ENCODE measurements around the gene SERPINB5. TPM values are rescaled to one million over a fixed set of nuclear protein-coding genes. Genes with fewer than 3 reads are reported as not detected.

Gene SERPINB5
- total and polyA plus RNA-seq, 2 of the 13 experiments (the other 11 are each of a cell fraction or from before 2014, with no cell fraction given): not detected

GRCh38 chr18:63480476-63480875 is 3.7 kb downstream of the SERPINB5 start (continued):
- TF ChIP-seq ZBTB21 (CRISPR knock-in tag; IDR thresholded peaks at IDR 0.05) (no peak), E2F1 (CRISPR knock-in tag; IDR thresholded peaks at IDR 0.05) (no peak), ZNF30 (CRISPR knock-in tag; IDR thresholded peaks at IDR 0.05) (no peak), NCOA2 (CRISPR knock-in tag; IDR thresholded peaks at IDR 0.05) (no peak), KAT8 (CRISPR knock-in tag; IDR thresholded peaks at IDR 0.05) (no peak)
- TF ChIP-seq, protein P1, sequence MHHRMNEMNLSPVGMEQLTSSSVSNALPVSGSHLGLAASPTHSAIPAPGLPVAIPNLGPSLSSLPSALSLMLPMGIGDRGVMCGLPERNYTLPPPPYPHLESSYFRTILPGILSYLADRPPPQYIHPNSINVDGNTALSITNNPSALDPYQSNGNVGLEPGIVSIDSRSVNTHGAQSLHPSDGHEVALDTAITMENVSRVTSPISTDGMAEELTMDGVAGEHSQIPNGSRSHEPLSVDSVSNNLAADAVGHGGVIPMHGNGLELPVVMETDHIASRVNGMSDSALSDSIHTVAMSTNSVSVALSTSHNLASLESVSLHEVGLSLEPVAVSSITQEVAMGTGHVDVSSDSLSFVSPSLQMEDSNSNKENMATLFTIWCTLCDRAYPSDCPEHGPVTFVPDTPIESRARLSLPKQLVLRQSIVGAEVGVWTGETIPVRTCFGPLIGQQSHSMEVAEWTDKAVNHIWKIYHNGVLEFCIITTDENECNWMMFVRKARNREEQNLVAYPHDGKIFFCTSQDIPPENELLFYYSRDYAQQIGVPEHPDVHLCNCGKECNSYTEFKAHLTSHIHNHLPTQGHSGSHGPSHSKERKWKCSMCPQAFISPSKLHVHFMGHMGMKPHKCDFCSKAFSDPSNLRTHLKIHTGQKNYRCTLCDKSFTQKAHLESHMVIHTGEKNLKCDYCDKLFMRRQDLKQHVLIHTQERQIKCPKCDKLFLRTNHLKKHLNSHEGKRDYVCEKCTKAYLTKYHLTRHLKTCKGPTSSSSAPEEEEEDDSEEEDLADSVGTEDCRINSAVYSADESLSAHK (CRISPR knock-in tag; IDR thresholded peaks at IDR 0.05; ENCODE audit: borderline replicate concordance): no peak
- TF ChIP-seq, protein P2, sequence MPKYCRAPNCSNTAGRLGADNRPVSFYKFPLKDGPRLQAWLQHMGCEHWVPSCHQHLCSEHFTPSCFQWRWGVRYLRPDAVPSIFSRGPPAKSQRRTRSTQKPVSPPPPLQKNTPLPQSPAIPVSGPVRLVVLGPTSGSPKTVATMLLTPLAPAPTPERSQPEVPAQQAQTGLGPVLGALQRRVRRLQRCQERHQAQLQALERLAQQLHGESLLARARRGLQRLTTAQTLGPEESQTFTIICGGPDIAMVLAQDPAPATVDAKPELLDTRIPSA (CRISPR knock-in tag; IDR thresholded peaks at IDR 0.05; ENCODE audit: borderline replicate concordance): no peak

GRCh38 chr18:63480915-63481314 is 4.2 kb downstream of the SERPINB5 start:
- H3K79me2 ChIP-seq (ENCODE audit: insufficient read depth, low read length): no peaks in the 10 kb centered on the region
- POLR2A ChIA-PET: no interaction called here
- in situ Hi-C loops (cut with HindIII; ENCODE audit: extremely low pct_ligation_motif_present, low pct_unique_long_range_greater_than_20kb) (no loop called here), intact Hi-C loops (cut with micrococcal nuclease; ENCODE audit: unreplicated experiment) (no loop called here)
- no peak for ATAC-seq
- peaks cover 1 to 26% of the 10 kb centered on the region in 2 experiments; a peak in 3 of 5 replicates for H3K27me3 ChIP-seq (ENCODE audit: control insufficient read depth in 1 of 2, insufficient read depth in 2 of 2, low read length in 2 of 2)
- H3K36me3 ChIP-seq (replicated peaks in 1 of 2; ENCODE audit: control insufficient read depth in 1 of 2, insufficient read depth in 2 of 2, low read length in 2 of 2): no peaks in the 10 kb centered on the region
- CTCF ChIA-PET (ENCODE audit: low intra/inter-chr PET ratio, low total read pairs): no interaction called here
- H4K20me1 ChIP-seq (ENCODE audit: insufficient read depth, low read length): no peaks in the 10 kb centered on the region
- no peak overlapping the region for H3K9ac ChIP-seq (ENCODE audit: insufficient read depth, low read depth, low read length)
- H3K4me1 ChIP-seq (ENCODE audit: insufficient read depth, low read length): no peaks in the 10 kb centered on the region
- H3K9me3 ChIP-seq (ENCODE audit: low read length): no peaks in the 10 kb centered on the region
- no peak overlapping the region for H3K4me3 ChIP-seq (replicated peaks in 1 of 3; ENCODE audit: insufficient read depth in 1 of 3, low read depth in 2 of 3, low read length in 3 of 3)
- no peak for DNase-seq (ENCODE audit: low spot score)
- 14% methylated on average over 2 of the region's 2 CpGs for WGBS (ENCODE audit: low lambda C conversion rate)
- no peak overlapping the region for H3K27ac ChIP-seq (ENCODE audit: extremely low read length, insufficient read depth, low read length)
- H2AFZ ChIP-seq (ENCODE audit: low read length): no peak overlapping the region
- no peak for FAIRE-seq
- no TSS peak for BruUV-seq (replicated peaks)
- H3K4me2 ChIP-seq (ENCODE audit: low read depth, low read length): no peak overlapping the region
- TF ChIP-seq PHF5A (CRISPR knock-in tag; IDR thresholded peaks at IDR 0.05; ENCODE audit: low read depth, unreplicated experiment) (no peak), SNAPC2 (CRISPR knock-in tag; IDR thresholded peaks at IDR 0.05) (no peak)
- TF ChIP-seq, protein P3, sequence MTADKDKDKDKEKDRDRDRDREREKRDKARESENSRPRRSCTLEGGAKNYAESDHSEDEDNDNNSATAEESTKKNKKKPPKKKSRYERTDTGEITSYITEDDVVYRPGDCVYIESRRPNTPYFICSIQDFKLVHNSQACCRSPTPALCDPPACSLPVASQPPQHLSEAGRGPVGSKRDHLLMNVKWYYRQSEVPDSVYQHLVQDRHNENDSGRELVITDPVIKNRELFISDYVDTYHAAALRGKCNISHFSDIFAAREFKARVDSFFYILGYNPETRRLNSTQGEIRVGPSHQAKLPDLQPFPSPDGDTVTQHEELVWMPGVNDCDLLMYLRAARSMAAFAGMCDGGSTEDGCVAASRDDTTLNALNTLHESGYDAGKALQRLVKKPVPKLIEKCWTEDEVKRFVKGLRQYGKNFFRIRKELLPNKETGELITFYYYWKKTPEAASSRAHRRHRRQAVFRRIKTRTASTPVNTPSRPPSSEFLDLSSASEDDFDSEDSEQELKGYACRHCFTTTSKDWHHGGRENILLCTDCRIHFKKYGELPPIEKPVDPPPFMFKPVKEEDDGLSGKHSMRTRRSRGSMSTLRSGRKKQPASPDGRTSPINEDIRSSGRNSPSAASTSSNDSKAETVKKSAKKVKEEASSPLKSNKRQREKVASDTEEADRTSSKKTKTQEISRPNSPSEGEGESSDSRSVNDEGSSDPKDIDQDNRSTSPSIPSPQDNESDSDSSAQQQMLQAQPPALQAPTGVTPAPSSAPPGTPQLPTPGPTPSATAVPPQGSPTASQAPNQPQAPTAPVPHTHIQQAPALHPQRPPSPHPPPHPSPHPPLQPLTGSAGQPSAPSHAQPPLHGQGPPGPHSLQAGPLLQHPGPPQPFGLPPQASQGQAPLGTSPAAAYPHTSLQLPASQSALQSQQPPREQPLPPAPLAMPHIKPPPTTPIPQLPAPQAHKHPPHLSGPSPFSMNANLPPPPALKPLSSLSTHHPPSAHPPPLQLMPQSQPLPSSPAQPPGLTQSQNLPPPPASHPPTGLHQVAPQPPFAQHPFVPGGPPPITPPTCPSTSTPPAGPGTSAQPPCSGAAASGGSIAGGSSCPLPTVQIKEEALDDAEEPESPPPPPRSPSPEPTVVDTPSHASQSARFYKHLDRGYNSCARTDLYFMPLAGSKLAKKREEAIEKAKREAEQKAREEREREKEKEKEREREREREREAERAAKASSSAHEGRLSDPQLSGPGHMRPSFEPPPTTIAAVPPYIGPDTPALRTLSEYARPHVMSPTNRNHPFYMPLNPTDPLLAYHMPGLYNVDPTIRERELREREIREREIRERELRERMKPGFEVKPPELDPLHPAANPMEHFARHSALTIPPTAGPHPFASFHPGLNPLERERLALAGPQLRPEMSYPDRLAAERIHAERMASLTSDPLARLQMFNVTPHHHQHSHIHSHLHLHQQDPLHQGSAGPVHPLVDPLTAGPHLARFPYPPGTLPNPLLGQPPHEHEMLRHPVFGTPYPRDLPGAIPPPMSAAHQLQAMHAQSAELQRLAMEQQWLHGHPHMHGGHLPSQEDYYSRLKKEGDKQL (CRISPR knock-in tag; IDR thresholded peaks at IDR 0.05; ENCODE audit: low read depth): no peak
